Testis (tissue), 3 donors: ENCODE results near the gene TTYH2. TPM values are rescaled to one million over a fixed set of nuclear protein-coding genes. Genes with fewer than 3 reads are reported as not detected.
"Not testable (repeated sequence)": the region's sequence is repeated elsewhere in the genome, so short reads cannot be mapped to it uniquely, and the experiment has no call there.

Experiments used
- DNase-seq: peaks from one replicate; pipeline ENCODE4 v3.0.0-alpha.2; 2019
- H3K27ac ChIP-seq, 2 donors: fragments of 200-600 bp; sonication (generic); one replicate each; pipeline ENCODE4 v1.5.1; 2019
- H3K27me3 ChIP-seq: fragments of 200-600 bp; sonication (generic); one replicate; pipeline ENCODE4 v1.5.1; 2019
- H3K36me3 ChIP-seq: fragments of 200-600 bp; sonication (generic); one replicate; pipeline ENCODE4 v1.5.1; 2017; ENCODE audit warnings: low read depth; ENCODE audit errors: missing control alignments
- H3K4me1 ChIP-seq: fragments of 200-600 bp; sonication (generic); one replicate; pipeline ENCODE4 v1.5.1; 2019
- H3K4me3 ChIP-seq, 2 donors: fragments of 200-600 bp; sonication (generic); one replicate each; pipeline ENCODE4 v1.5.1; 2017 to 2019
- H3K9me3 ChIP-seq: fragments of 200-600 bp; sonication (generic); one replicate; pipeline ENCODE4 v1.5.1; 2017
- POLR2A ChIP-seq: fragments of 450-650 bp; IDR thresholded peaks from one replicate; pipeline ENCODE4 v1.6.1; 2017; ENCODE audit warnings: antibody characterized with exemption, mild to moderate bottlenecking, moderate library complexity
- WGBS, 2 donors: methylation state at CpG; one replicate each; pipeline ENCODE4 v1.1.5; 2018; 5-methylcytosine and 5-hydroxymethylcytosine counted together
- intact Hi-C: fragments of 100-400 bp; cut with DNase I; formaldehyde crosslinking; loops from one replicate; pipeline ENCODE4 v1.15.1; 2023; ENCODE audit warnings: low total_unique reads
- polyA plus RNA-seq: library from polyadenylated mRNA; stranded (reverse); fragments of 350-450 nt; fragmentation: Illumina TruSeq; extraction: RNeasy Lipid Tissue Mini Kit (QIAGEN cat#74804); gene quantifications from one replicate; pipeline ENCODE4 v1.2.3, GENCODE V29; 2014; ENCODE audit warnings: low read depth, low replicate concordance; ENCODE audit not compliant: insufficient read depth
- total RNA-seq, 2 donors: library from RNA; depleted of rRNA; stranded (reverse); fragments of >200 nt; gene quantifications; one replicate each; pipeline ENCODE4 v1.2.3, GENCODE V29; 2016
- TF ChIP-seq, protein P1 (sequence below), 3 experiments: fragments of 450-650 bp in 2 of 3; fragments of 200-600 bp in 1 of 3; sonication (generic) in 1 of 3; IDR thresholded peaks; one replicate each; pipeline ENCODE4 v1.5.1; 2016 to 2019; ENCODE audit warnings: antibody characterized with exemption in 3 of 3, mild to moderate bottlenecking in 2 of 3, moderate library complexity in 1 of 3

TTYH2 gene
- total and polyA plus RNA-seq, 3 donors from 2014 or later: 52.7 to 73.5 (median 69.7) TPM

DNA sequence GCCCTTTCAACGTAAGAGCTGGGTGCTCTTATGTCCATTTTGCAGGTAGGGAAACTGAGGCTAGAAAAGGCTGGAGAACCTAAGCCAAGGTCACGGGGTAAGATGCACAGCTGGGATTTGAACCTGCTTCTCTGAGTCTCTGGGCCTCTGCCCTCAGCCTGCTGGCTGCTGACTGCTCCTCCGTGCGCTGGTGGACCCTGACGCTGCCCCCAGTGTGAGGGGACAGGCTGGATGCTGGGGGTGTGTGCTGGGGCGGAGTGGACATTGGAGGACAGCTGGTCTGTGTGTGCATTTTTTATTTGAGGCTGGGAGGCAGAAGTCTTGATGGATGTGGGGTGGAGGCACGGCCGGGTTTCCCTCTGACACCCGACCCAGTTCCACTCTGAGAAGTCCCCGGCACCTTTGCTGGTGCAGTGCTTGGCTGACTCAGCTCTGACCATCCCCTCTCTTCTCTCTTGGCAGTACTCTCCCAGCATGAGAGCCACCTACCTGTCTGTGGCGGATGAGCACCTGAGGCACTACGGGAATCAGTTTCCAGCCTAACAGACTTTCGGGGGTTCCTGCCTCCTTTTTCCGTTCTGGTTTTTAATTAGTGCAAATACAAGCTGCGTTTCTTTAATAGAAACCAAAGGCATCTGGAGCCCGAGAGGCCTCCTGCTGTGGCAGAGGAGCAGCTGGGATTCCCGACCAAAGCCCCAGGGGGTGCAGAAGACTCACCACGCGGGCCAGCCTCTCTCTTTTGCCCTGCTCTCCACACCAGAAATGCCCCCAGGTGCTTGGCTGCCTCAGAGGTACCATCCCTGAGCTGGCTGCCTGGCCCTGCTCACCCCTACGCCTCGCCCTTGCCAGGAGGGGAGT lies 46.5 kb downstream of the TTYH2 start:
- no peak for TF ChIP-seq POLR2A
- TF ChIP-seq, protein P1, sequence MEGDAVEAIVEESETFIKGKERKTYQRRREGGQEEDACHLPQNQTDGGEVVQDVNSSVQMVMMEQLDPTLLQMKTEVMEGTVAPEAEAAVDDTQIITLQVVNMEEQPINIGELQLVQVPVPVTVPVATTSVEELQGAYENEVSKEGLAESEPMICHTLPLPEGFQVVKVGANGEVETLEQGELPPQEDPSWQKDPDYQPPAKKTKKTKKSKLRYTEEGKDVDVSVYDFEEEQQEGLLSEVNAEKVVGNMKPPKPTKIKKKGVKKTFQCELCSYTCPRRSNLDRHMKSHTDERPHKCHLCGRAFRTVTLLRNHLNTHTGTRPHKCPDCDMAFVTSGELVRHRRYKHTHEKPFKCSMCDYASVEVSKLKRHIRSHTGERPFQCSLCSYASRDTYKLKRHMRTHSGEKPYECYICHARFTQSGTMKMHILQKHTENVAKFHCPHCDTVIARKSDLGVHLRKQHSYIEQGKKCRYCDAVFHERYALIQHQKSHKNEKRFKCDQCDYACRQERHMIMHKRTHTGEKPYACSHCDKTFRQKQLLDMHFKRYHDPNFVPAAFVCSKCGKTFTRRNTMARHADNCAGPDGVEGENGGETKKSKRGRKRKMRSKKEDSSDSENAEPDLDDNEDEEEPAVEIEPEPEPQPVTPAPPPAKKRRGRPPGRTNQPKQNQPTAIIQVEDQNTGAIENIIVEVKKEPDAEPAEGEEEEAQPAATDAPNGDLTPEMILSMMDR (IDR thresholded peaks at IDR 0.05): no peak
- WGBS, 2 donors: 83 to 89% methylated on average over 9 to 21 of the region's 21 CpGs
- H3K27ac ChIP-seq: no peak overlapping the region
- no peaks in the 10 kb centered on the region for H3K9me3 ChIP-seq
- no peaks in the 10 kb centered on the region for H3K27me3 ChIP-seq
- intact Hi-C loops: no loop called here
- H3K36me3 ChIP-seq: no peaks in the 10 kb centered on the region
- no peak overlapping the region for H3K4me3 ChIP-seq
- DNase-seq: no peak
- no peaks in the 10 kb centered on the region for H3K4me1 ChIP-seq

DNA sequence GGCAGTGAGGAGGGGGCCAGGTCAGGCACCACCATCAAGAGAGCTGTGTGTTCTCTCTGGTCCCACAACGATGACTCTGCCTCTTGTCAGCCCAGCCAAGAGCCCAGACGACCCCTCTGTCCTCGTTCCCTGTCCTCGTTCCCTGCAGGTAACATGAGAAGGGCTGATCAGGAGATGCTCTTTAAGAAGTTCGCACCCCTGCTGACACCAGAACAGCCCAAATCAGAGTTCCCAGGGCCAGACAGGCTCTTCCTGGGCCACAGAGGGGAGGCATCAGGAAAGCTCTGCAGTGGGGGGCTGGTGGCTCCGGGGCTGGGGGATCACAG lies 47.1 kb downstream of the TTYH2 start:
- 79 to 100% methylated on average over 1 to 6 of the region's 6 CpGs for WGBS, 2 donors

DNA sequence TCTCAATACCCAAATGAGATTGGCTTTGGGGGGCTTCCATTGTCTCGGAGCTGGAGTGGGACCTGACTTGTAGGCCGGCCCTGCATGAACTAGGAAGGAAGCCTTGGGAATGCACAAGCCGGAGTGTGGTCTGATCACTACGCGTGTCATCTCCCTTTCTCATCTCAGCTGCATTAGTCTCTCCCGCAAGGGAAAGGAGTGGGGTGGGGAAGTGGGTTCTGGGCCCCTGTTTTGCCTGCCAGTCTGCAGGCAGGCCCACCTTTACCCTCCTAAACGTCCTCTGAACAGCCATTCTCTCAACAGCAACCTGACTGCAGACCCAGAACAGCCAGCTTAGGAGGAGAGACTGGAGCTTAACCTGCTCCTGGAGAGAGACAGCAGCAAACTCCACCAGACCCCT lies 49.2 kb downstream of the TTYH2 start:
- H3K27me3 ChIP-seq: no peaks in the 10 kb centered on the region
- H3K4me1 ChIP-seq: no peaks in the 10 kb centered on the region
- no peak for DNase-seq
- TF ChIP-seq POLR2A: no peak
- TF ChIP-seq, protein P1 (IDR thresholded peaks at IDR 0.05): no peak
- H3K36me3 ChIP-seq: no peaks in the 10 kb centered on the region
- intact Hi-C loops: no loop called here
- 92% methylated on average over 6 to 7 of the region's 7 CpGs for WGBS, 2 donors
- H3K9me3 ChIP-seq: no peaks in the 10 kb centered on the region
- no peak overlapping the region for H3K27ac ChIP-seq
- no peak overlapping the region for H3K4me3 ChIP-seq

More for the DNA sequence above, 47.1 kb downstream of the TTYH2 start:
- intact Hi-C loops: no loop called here
- TF ChIP-seq POLR2A: no peak
- TF ChIP-seq, protein P1 (IDR thresholded peaks at IDR 0.05): no peak
- Histone ChIP-seq H3K27ac (no peak overlapping the region), H3K36me3 (no peaks in the 10 kb centered on the region), H3K9me3 (no peaks in the 10 kb centered on the region), H3K27me3 (no peaks in the 10 kb centered on the region), H3K4me1 (no peaks in the 10 kb centered on the region), H3K4me3 (no peak overlapping the region)
- DNase-seq: no peak

DNA sequence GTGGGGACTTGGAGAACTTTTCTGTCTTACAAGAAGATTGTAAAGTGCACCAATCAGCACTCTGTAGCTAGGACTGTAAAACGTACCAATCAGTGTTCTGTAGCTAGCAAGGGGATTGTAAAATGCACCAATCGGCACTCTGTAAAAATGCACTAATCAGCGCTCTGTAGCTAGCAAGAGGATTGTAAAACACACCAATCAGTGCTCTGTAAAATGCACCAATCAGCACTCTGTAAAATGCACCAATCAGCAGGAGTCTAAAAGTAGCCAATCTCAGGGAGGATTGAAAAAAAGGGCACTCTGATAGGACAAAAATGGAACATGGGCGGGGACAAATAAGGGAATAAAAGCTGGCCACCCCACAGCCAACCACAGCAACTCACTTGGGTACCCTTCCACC lies 53.7 kb downstream of the TTYH2 start:
- H3K36me3 ChIP-seq, DNase-seq, H3K27me3 ChIP-seq, H3K4me3 ChIP-seq, intact Hi-C loops, H3K4me1 ChIP-seq, H3K27ac ChIP-seq, H3K9me3 ChIP-seq: not testable (repeated sequence)
- 95% methylated on average over 4 of the region's 4 CpGs for WGBS, 2 donors

DNA sequence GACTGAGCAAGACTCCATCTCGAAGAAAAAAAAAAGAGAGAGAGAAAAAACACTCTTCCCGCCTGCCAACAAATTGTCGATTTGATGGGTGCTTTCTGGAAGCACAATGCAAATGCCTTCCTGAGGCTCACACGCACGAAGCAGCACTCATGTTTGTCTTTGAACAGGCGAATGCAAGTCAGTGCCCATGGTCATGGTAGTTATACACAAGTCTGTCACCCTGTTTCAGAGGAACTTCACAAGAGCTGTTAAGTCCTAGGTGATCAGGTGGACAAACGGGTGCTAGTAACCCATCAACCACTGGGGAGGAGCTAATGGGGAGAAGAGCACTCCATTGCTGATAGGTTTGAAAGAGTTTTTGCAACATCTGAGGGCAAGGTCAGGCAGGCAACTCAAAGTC lies 54.2 kb downstream of the TTYH2 start:
- Histone ChIP-seq H3K27me3 (no peaks in the 10 kb centered on the region), H3K4me1 (no peaks in the 10 kb centered on the region), H3K4me3 (no peak overlapping the region), H3K27ac (no peak overlapping the region), H3K9me3 (no peaks in the 10 kb centered on the region), H3K36me3 (no peaks in the 10 kb centered on the region)
- DNase-seq: no peak
- 91% methylated on average over 7 of the region's 7 CpGs for WGBS, 2 donors
- TF ChIP-seq, protein P1 (IDR thresholded peaks at IDR 0.05): no peak
- TF ChIP-seq POLR2A: no peak
- intact Hi-C loops: no loop called here
